ENCODE measurements around the gene AIDA. TPM values are rescaled to one million over a fixed set of nuclear protein-coding genes. Genes with fewer than 3 reads are reported as not detected.
"Not testable (repeated sequence)": the region's sequence is repeated elsewhere in the genome, so short reads cannot be mapped to it uniquely, and the experiment has no call there.

AIDA gene
- total RNA-seq, 3 donors from 2014 or later: 35.5 to 87.9 (median 35.5) TPM

DNA sequence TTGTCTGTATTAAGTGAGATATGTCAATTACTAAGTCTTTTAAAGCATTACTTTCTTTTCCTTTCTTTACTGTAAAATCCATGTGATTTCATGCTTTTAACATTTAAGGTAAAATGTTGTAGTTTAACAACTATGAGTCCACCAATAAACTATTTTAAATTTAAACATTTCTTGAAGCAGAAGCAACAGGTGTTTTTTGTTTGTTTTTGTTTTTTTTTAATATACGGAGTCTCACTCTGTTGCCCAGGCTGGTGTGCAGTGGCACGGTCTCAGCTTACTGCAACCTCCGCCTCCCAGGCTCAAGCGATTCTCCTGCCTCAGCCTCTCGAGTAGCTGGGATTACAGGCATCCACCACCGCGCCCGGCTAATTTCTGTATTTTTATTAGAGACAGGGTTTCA, 15.6 kb downstream of the AIDA start:
- no peak for ATAC-seq
- intact Hi-C loops (cut with DNase I, micrococcal nuclease): no loop called here
- H3K4me3 ChIP-seq: no peak overlapping the region
- TF ChIP-seq, protein P1, sequence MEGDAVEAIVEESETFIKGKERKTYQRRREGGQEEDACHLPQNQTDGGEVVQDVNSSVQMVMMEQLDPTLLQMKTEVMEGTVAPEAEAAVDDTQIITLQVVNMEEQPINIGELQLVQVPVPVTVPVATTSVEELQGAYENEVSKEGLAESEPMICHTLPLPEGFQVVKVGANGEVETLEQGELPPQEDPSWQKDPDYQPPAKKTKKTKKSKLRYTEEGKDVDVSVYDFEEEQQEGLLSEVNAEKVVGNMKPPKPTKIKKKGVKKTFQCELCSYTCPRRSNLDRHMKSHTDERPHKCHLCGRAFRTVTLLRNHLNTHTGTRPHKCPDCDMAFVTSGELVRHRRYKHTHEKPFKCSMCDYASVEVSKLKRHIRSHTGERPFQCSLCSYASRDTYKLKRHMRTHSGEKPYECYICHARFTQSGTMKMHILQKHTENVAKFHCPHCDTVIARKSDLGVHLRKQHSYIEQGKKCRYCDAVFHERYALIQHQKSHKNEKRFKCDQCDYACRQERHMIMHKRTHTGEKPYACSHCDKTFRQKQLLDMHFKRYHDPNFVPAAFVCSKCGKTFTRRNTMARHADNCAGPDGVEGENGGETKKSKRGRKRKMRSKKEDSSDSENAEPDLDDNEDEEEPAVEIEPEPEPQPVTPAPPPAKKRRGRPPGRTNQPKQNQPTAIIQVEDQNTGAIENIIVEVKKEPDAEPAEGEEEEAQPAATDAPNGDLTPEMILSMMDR (IDR thresholded peaks at IDR 0.05): no peak
- H3K36me3 ChIP-seq (ENCODE audit: low read depth): no peaks in the 10 kb centered on the region
- no peak for DNase-seq
- H3K9me3 ChIP-seq: no peaks in the 10 kb centered on the region
- no peaks in the 10 kb centered on the region for H3K4me1 ChIP-seq (ENCODE audit: low read depth)

DNA sequence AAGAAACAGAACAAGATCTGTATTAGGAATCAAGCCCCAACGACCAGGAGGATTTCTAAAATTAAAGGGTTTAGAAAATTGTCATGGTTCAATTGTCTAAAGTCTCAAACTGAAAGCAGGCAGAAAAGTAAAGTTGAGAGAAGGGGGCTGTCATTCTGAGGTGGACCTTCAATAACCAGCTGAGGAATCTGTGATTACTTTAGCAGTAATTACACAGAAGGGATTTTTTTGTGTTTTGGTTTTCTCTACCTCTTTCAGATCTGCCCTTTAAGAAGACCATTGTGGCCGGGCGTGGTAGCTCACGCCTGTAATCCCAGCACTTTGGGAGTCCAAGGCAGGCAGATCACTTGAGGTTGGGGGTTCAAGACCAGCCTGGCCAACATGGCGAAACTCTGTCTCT, 17.4 kb downstream of the AIDA start:
- TF ChIP-seq, protein P1 (IDR thresholded peaks at IDR 0.05): no peak
- Histone ChIP-seq H3K9me3 (no peaks in the 10 kb centered on the region), H3K36me3 (ENCODE audit: low read depth) (no peaks in the 10 kb centered on the region), H3K4me3 (no peak overlapping the region), H3K4me1 (ENCODE audit: low read depth) (no peaks in the 10 kb centered on the region)
- no peak for ATAC-seq
- intact Hi-C loops (cut with DNase I, micrococcal nuclease): no loop called here
- no peak for DNase-seq

GRCh38 chr1:222691016-222691415, 21.3 kb downstream of the AIDA start:
- no peak overlapping the region for H3K4me3 ChIP-seq
- TF ChIP-seq, protein P1 (IDR thresholded peaks at IDR 0.05): no peak
- H3K4me1 ChIP-seq (ENCODE audit: low read depth): no peaks in the 10 kb centered on the region
- no peak for DNase-seq
- ATAC-seq: no peak
- H3K36me3 ChIP-seq (ENCODE audit: low read depth): no peaks in the 10 kb centered on the region
- intact Hi-C loops (cut with DNase I, micrococcal nuclease): no loop called here
- no peaks in the 10 kb centered on the region for H3K9me3 ChIP-seq

DNA sequence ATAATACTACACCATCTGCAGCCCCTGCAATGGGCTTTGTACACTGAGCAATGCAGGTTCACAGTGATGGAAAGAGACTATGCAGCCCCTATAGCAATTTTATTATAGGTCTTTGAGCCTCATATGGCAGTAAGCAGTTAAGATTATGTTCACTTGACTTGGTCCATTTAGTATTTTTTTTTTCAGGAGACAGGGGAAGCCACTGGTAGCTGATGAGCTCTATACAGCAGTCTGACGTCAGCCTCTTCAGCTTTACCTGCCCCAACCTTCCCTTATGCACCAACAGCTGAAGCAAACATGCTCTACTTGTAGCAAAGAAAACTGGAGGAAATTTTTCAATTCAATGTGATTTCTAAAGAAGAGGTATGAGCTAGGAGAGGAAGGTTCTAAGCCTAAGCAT, 32.2 kb downstream of the AIDA start:
- H3K4me3 ChIP-seq: no peak overlapping the region
- no peaks in the 10 kb centered on the region for H3K9me3 ChIP-seq
- intact Hi-C loops (cut with DNase I, micrococcal nuclease): no loop called here
- no peaks in the 10 kb centered on the region for H3K36me3 ChIP-seq (ENCODE audit: low read depth)
- TF ChIP-seq, protein P1 (IDR thresholded peaks at IDR 0.05): no peak
- no peak for DNase-seq
- no peaks in the 10 kb centered on the region for H3K4me1 ChIP-seq (ENCODE audit: low read depth)
- ATAC-seq: no peak

DNA sequence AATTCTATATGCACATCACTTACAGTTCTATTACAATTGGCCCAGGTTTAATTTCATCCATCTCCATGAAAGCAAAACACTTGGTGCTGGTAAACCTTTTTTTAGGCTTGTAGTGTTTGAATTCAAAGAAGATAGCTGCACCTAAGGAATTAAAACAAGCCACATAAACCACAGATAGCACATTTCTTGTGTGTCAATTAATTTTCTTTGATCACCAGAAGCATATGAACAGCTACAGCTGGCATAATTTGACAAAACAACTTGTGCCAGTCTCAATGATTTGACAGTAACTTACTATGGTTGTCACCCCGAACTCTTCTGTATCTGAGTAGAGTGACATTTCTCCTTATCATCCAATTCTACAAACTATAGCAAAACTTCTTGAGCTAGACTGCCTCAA, 42.2 kb downstream of the AIDA start:
- no peaks in the 10 kb centered on the region for H3K9me3 ChIP-seq
- no peaks in the 10 kb centered on the region for H3K4me1 ChIP-seq (ENCODE audit: low read depth)
- peaks cover 10% of the 10 kb centered on the region for H3K36me3 ChIP-seq (ENCODE audit: low read depth)
- TF ChIP-seq, protein P1 (IDR thresholded peaks at IDR 0.05): no peak
- H3K4me3 ChIP-seq: no peak overlapping the region
- intact Hi-C loops (cut with DNase I, micrococcal nuclease): no loop called here
- ATAC-seq (no peak), DNase-seq (no peak)

GRCh38 chr1:222669107-222669506, 43.2 kb downstream of the AIDA start:
- H3K4me1 ChIP-seq (ENCODE audit: low read depth); H3K4me3 ChIP-seq; H3K9me3 ChIP-seq; intact Hi-C loops (cut with DNase I, micrococcal nuclease); ATAC-seq; DNase-seq: not testable (repeated sequence)
- H3K36me3 ChIP-seq (ENCODE audit: low read depth): peaks cover 14% of the 10 kb centered on the region

DNA sequence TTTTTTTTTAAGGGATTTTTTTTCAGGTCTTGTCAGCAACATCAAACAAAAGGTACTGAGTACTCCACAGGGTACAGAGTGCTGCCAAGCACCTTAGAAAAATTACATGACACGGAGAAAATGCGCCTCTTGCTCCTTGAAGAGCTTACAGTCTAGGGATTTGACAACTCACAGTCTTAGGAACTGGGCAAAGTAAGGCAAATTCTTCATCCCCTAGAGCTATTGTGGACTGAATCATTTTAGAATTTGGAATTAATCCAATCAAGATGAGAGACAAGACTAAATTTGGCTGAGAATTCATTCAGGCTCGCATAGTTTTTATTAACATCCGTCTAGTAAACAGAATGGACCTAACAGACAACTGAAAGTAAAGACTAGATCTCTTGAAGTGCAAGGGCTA, 44.1 kb downstream of the AIDA start:
- H3K9me3 ChIP-seq; H3K4me3 ChIP-seq; intact Hi-C loops (cut with DNase I, micrococcal nuclease); ATAC-seq; H3K4me1 ChIP-seq (ENCODE audit: low read depth); DNase-seq: not testable (repeated sequence)
- peaks cover 22% of the 10 kb centered on the region for H3K36me3 ChIP-seq (ENCODE audit: low read depth)
